AG04450 (cell line): ENCODE data around the gene ZNF483. TPM values are rescaled to one million over a fixed set of nuclear protein-coding genes. Genes with fewer than 3 reads are reported as not detected.
A peak's percentile ranks its signal among the peaks of the same experiment; 100 is the strongest.

Experiments used
- CTCF ChIA-PET: fragments of 300-600, 350-600 bp; formaldehyde crosslinking; extraction: SDS; loops from one replicate; lab custom pipeline; 2022; ENCODE audit warnings: antibody characterized with exemption, inconsistent platforms; lab: Charles Lee
- POLR2A ChIA-PET: fragments of 350-600 bp; formaldehyde crosslinking; extraction: SDS; loops from one replicate; lab custom pipeline; 2021; ENCODE audit warnings: antibody characterized with exemption, inconsistent platforms; lab: Yijun Ruan, JAX
- DNase-seq: peaks from one replicate; pipeline ENCODE4 v3.0.0-alpha.2; 2011; ENCODE audit warnings: low read depth, low spot score
- H3K27ac ChIP-seq: one replicate; pipeline ENCODE4 v1.5.1; 2012; ENCODE audit warnings: low read depth, low read length, control low read depth
- H3K27me3 ChIP-seq: one replicate; pipeline ENCODE4 v1.6.0; 2012; ENCODE audit warnings: low read length; ENCODE audit not compliant: control insufficient read depth, insufficient read depth
- H3K4me3 ChIP-seq: 2 replicates; pipeline ENCODE4 v1.5.1; 2011; ENCODE audit warnings: mild to moderate bottlenecking, low read depth, low read length, control low read depth
- H3K9me3 ChIP-seq: 2 replicates; pipeline ENCODE4 v1.5.1; 2012; ENCODE audit warnings: low read length; ENCODE audit not compliant: control insufficient read depth, insufficient read depth
- polyA plus RNA-seq: library from polyadenylated mRNA; depleted of rRNA; stranded (reverse); fragments of >200 nt; gene quantifications from 2 replicates; pipeline ENCODE4 v1.2.3, GENCODE V29; 2011
- TF ChIP-seq, protein P1 (sequence below): IDR thresholded peaks from 2 replicates; pipeline ENCODE4 v1.5.1; 2011; ENCODE audit warnings: low read depth, low read length, control low read depth, inconsistent platforms

The ZNF483 gene
- polyA plus RNA-seq, 1 experiment = 1.5 TPM

DNA sequence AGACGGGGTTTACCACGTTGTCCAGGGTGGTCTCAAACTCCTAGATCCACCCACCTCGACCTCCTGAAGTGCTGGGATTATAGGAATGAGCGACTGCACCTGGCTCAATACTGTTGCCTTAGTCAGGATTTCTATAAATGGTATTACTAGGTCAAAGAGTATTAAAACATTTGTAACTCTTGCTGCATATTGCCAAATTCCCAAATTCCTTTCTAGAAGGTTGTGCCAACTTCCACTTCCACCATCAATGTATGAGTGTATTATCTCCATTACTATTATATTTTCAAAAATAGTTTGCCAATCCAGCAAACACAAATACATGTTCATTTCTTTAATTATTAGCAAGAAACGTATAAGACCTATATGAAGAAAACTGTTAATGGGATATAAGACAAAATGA is 63.9 kb downstream of the ZNF483 start:
- ChIA-PET POLR2A (no interaction called here), CTCF (no interaction called here)
- H3K27ac ChIP-seq = no peak overlapping the region
- DNase-seq = no peak
- no peak overlapping the region for H3K4me3 ChIP-seq
- no peaks in the 10 kb centered on the region for H3K27me3 ChIP-seq
- TF ChIP-seq, protein P1, sequence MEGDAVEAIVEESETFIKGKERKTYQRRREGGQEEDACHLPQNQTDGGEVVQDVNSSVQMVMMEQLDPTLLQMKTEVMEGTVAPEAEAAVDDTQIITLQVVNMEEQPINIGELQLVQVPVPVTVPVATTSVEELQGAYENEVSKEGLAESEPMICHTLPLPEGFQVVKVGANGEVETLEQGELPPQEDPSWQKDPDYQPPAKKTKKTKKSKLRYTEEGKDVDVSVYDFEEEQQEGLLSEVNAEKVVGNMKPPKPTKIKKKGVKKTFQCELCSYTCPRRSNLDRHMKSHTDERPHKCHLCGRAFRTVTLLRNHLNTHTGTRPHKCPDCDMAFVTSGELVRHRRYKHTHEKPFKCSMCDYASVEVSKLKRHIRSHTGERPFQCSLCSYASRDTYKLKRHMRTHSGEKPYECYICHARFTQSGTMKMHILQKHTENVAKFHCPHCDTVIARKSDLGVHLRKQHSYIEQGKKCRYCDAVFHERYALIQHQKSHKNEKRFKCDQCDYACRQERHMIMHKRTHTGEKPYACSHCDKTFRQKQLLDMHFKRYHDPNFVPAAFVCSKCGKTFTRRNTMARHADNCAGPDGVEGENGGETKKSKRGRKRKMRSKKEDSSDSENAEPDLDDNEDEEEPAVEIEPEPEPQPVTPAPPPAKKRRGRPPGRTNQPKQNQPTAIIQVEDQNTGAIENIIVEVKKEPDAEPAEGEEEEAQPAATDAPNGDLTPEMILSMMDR = no peak
- no peaks in the 10 kb centered on the region for H3K9me3 ChIP-seq

DNA sequence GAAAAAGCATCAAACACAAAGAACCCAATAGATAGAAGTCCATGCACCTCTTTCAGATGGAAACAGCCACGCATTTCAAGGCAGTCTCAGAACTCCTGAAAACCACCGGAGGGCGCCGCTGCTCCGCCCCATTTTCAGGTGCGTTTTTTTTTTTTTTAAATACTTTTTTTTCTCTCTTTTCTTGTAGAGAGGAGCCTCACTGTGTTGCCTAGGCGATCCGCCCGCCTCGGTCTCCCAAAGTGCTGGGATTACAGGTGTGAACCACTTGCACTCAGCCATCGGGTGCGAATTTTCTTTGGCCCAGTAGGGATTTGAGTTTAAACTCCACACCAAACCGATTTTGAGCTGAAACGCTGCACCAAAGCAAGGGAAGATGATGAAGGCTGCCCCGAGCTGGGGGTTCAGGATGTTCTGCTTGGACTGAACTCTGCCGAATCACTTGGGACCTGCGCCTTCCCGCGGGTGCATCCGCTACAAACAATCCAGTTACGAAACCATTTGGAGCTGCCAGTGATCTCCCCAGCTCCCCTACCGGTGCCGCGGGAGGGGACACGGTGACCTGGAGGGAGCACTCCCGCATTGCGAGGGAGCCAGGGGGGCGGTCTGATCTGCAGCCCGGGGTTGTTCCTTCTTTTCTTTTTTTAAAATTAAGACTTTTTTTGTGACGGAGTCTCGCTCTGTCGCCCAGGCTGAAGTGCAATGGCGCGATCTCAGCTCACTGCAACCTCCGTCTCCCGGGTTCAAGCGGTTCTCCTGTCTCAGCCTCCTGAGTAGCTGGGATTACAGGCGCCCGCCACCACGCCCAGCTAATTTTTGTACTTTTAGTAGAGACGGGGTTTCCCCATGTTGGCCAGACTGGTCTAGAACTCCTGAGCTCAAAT is 73.1 kb downstream of the ZNF483 start:
- H3K27ac ChIP-seq = peak overlapping the region; percentile 88
- TF ChIP-seq, protein P1 = peak; percentile 69
- peak overlapping the region; percentile 73 for H3K4me3 ChIP-seq
- CTCF ChIA-PET = interaction anchor here (0.6 to 3.5 kb wide), 16 partner anchors 14 to 781 kb away, joined by 3 to 24 read pairs (median 3); no protein-coding TSS in a partner anchor
- POLR2A ChIA-PET = interaction anchor here (0.7 to 1.7 kb wide), 4 partner anchors 18 to 49 kb away, joined by 3 to 6 read pairs (median 4); partner anchors contain the start of gene DNAJC25
- H3K9me3 ChIP-seq = no peaks in the 10 kb centered on the region
- no peak for DNase-seq
- no peaks in the 10 kb centered on the region for H3K27me3 ChIP-seq

DNA sequence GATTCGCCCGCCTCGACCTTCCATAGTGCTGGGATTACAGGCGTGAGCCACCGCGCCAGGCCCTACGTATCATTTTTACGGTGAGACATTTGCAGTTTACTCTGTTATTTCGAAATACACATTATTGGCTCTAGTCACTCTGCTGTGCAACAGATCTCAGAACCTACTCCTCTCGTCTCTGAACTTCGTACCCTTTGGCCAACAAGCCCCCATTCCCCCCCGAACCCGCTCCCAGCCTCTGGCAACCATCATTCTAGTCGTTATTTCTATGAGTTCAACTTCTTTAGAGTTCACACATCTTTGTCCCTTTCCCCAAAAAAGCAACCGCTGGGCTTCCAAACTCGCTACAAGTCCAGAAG is 73.7 kb downstream of the ZNF483 start:
- CTCF ChIA-PET = interaction anchor here (0.7 to 3.5 kb wide), 9 partner anchors 14 to 476 kb away, joined by 3 to 24 read pairs (median 3); no protein-coding TSS in a partner anchor
- POLR2A ChIA-PET = interaction anchor here (0.7 to 1.7 kb wide), 7 partner anchors 17 to 116 kb away, joined by 3 to 7 read pairs (median 4); partner anchors contain the start of gene DNAJC25
- no peak for DNase-seq
- Histone ChIP-seq H3K9me3 (no peaks in the 10 kb centered on the region), H3K27ac (peak overlapping the region; percentile 88), H3K27me3 (no peaks in the 10 kb centered on the region), H3K4me3 (peak overlapping the region; percentile 73)
- TF ChIP-seq, protein P1 = no peak

DNA sequence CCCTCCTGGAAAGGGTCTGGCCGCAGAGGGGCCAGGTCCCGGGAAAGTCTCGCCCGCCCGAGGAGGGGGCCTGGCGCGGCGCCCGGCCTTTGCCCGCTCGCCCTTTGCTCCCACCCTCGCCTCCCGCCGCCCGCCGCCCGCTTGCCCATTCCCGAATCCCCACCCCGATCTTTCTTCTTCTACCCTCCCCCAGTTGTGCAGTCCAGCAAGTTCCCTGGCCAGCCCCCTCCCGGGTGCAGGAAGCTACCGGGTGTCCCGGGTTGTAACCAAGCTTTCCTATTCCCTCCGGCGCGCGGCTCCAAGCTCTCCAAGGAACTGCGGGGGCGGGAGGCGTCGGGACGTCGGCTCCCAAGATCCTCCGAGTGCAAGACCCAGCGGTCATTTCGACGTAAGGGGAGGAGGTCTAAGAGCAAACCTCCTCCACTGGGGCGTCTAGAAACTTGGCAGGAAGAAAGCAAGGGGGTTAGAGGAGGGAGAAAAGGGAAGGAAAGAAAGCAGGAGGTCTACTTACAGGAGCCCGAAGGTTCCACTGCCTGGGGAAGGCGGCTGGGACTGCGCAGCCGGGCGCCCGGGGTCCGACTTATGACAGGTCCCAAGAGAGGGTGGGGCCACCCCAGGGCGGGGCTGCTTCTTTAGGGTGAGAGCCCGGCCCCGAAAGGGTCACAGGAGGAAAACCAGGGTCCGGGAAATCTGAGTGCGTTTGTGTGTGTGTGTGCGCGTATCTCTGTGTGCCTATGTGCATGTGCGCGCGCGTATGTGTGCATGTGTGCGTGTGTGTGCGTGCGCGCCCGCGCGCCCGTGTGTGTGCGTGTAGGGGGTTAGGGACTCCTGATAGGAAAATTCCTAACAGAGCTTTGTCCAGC is 74.3 kb downstream of the ZNF483 start, which contains the start of gene PTGR1:
PTGR1 (minus strand) TSS at position 556 of the 863 bp plus-strand sequence. CDS start 2,225 bp downstream, outside the sequence.
- ChIA-PET CTCF (interaction anchor here (1.0 to 3.5 kb wide), 6 partner anchors 15 to 476 kb away, joined by 3 to 24 read pairs (median 4); no protein-coding TSS in a partner anchor), POLR2A (interaction anchor here (0.5 to 1.7 kb wide), 10 partner anchors 16 to 1061 kb away, joined by 3 to 8 read pairs (median 4); partner anchors contain the start of gene DNAJC25)
- Histone ChIP-seq H3K27me3 (no peaks in the 10 kb centered on the region), H3K9me3 (no peaks in the 10 kb centered on the region), H3K27ac (peak within 1 kb of the TSS; percentile 88), H3K4me3 (peak within 1 kb of the TSS; percentile 73)
- peak; percentile 73 for DNase-seq
- TF ChIP-seq, protein P1 = no peak
